MCF 10A (cell line): ENCODE results near the gene PFDN1. TPM values are rescaled to one million over a fixed set of nuclear protein-coding genes. Genes with fewer than 3 reads are reported as not detected.

Source experiments
- BruUV-seq: library from RNA; stranded (reverse); fragments of 400-500 nt; replicated peaks from 2 replicates; lab custom pipeline; 2021; lab: Mats Ljungman, UMichigan
- CTCF ChIA-PET: fragments of 300-600 bp; sonication (Branson Sonifier 250); formaldehyde crosslinking; extraction: SDS; loops from one replicate; lab custom pipeline; 2021; ENCODE audit warnings: antibody characterized with exemption, inconsistent platforms; lab: Yijun Ruan, JAX
- POLR2A ChIA-PET: fragments of 300-600, 350-650 bp; sonication (Branson Sonifier 250); formaldehyde crosslinking; extraction: SDS; loops from one replicate; lab custom pipeline; 2020; ENCODE audit warnings: antibody characterized with exemption, inconsistent platforms; lab: Yijun Ruan, JAX
- DNase-seq: peaks from one replicate; pipeline ENCODE4 v3.0.0-alpha.2; 2018; ENCODE audit not compliant: unreplicated experiment
- H3K27ac Mint-ChIP-seq: one replicate; pipeline ENCODE4 v1.8.0; 2022; ENCODE audit warnings: mild to moderate bottlenecking, low read depth, mixed read lengths; ENCODE audit not compliant: unreplicated experiment
- H3K27me3 Mint-ChIP-seq: one replicate; pipeline ENCODE4 v1.8.0; 2022; ENCODE audit warnings: mixed read lengths; ENCODE audit not compliant: insufficient read depth, unreplicated experiment
- H3K36me3 Mint-ChIP-seq: one replicate; pipeline ENCODE4 v1.8.0; 2022; ENCODE audit warnings: mild to moderate bottlenecking, moderate library complexity, mixed read lengths; ENCODE audit not compliant: insufficient read depth, unreplicated experiment
- H3K4me1 Mint-ChIP-seq: one replicate; pipeline ENCODE4 v1.8.0; 2022; ENCODE audit warnings: mixed read lengths; ENCODE audit not compliant: insufficient read depth, unreplicated experiment
- H3K4me3 Mint-ChIP-seq: one replicate; pipeline ENCODE4 v1.8.0; 2022; ENCODE audit warnings: mild to moderate bottlenecking, moderate library complexity, mixed read lengths; ENCODE audit not compliant: unreplicated experiment
- H3K9me3 Mint-ChIP-seq: one replicate; pipeline ENCODE4 v1.8.0; 2022; ENCODE audit warnings: mixed read lengths; ENCODE audit not compliant: unreplicated experiment
- intact Hi-C: fragments of 100-400 bp; cut with micrococcal nuclease; formaldehyde crosslinking; loops from 2 replicates; pipeline ENCODE4 v1.14.1; 2022
- total RNA-seq: library from RNA; stranded (reverse); gene quantifications from 2 replicates; pipeline ENCODE4 v1.2.3, GENCODE V29; 2022
- TF ChIP-seq, protein P1 (sequence below): fragments of 200-600 bp; IDR thresholded peaks from one replicate; pipeline ENCODE4 v1.8.0; 2022; ENCODE audit warnings: antibody characterized with exemption, mild to moderate bottlenecking; ENCODE audit not compliant: unreplicated experiment

Gene PFDN1
- total RNA-seq, 1 experiment from 2014 or later, result 94.7 TPM

DNA sequence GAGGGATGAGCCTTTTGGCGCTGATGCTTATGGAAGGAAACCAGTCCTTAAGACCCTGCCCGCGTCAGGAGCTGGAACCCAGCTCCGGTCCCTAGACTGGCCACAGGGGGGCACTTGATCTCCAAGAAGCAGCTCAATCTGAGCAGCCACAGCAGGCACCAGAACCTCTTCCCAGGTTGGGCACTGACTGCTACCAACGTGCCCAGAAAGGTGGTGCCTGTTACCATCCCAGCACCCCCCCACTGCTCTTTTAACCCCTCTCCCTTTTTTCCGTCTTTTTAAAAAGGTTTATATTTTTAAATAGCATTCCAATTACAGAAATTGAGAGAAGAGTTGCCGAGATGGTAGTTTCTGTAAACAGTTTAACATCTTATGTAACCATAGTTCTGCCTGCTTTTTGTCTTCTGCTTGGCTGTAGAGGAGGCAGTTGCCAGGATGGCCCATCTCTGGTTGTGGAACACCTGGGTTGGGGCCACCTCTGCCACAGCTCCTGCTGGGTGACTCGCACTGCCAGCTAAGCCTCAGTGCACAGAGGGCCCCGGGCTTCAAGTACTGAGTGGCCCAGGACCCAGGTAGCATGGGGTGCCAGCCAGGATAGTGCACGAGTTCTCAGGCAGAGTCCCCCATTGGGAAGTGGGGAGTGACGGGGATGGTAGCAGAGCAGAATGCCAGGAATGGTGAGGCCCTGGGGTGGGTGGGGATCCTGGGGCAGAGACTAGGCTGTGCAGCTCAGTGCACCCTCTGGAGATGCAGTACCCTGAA lies 62.8 kb downstream of the PFDN1 start:
- H3K27me3 Mint-ChIP-seq, result no peaks in the 10 kb centered on the region
- no peak overlapping the region for H3K4me3 Mint-ChIP-seq

DNA sequence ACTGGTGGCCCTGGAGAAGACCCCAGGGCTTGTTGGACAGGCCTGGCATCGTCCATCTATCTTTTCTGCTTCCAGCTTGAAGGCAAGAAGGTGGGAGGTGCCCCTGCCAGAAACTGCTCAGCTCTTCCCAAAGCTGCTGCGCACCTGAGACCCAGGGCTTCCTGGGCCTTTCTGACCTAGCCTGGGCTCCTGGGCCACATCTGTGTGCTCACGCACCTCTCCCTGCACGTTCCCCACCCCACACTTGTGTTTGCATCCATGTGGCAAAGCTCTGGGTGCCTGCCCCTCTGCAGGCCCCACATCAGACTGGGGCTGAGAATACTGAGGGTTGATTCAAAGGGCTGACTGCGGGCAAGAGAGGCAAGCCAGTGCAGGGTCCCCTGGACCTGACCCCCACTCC lies 63.4 kb downstream of the PFDN1 start:
- H3K27me3 Mint-ChIP-seq, result no peaks in the 10 kb centered on the region
- H3K36me3 Mint-ChIP-seq, result peaks cover 4% of the 10 kb centered on the region
- POLR2A ChIA-PET, result interaction anchor here (0.6 to 9.0 kb wide), 10 partner anchors 8 to 162 kb away, joined by 3 to 135 read pairs (median 7); partner anchors contain the start of genes ANKHD1, CYSTM1 and HBEGF
- H3K4me1 Mint-ChIP-seq, result peaks cover 39% of the 10 kb centered on the region
- TF ChIP-seq, protein P1, sequence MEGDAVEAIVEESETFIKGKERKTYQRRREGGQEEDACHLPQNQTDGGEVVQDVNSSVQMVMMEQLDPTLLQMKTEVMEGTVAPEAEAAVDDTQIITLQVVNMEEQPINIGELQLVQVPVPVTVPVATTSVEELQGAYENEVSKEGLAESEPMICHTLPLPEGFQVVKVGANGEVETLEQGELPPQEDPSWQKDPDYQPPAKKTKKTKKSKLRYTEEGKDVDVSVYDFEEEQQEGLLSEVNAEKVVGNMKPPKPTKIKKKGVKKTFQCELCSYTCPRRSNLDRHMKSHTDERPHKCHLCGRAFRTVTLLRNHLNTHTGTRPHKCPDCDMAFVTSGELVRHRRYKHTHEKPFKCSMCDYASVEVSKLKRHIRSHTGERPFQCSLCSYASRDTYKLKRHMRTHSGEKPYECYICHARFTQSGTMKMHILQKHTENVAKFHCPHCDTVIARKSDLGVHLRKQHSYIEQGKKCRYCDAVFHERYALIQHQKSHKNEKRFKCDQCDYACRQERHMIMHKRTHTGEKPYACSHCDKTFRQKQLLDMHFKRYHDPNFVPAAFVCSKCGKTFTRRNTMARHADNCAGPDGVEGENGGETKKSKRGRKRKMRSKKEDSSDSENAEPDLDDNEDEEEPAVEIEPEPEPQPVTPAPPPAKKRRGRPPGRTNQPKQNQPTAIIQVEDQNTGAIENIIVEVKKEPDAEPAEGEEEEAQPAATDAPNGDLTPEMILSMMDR, result no peak
- no peak overlapping the region for H3K4me3 Mint-ChIP-seq
- CTCF ChIA-PET, result interaction anchor here (0.6 to 42.5 kb wide), 18 partner anchors 9 to 184 kb away, joined by 3 to 1450 read pairs (median 3); partner anchors contain the start of genes HBEGF and SLC4A9
- intact Hi-C loops, result no loop called here
- no peak overlapping the region for H3K27ac Mint-ChIP-seq
- DNase-seq, result no peak
- H3K9me3 Mint-ChIP-seq, result no peaks in the 10 kb centered on the region
- no TSS peak for BruUV-seq

More for the DNA sequence above, 62.8 kb downstream of the PFDN1 start:
- TF ChIP-seq, protein P1, result peak; percentile 77
- Mint-ChIP-seq H3K27ac (no peak overlapping the region), H3K4me1 (peaks cover 44% of the 10 kb centered on the region), H3K9me3 (no peaks in the 10 kb centered on the region), H3K36me3 (peaks cover 11% of the 10 kb centered on the region)
- intact Hi-C loops, result loop anchor here (2.0 to 10.0 kb wide), 5 partner anchors 62 to 482 kb away; partner anchors contain the start of genes CYSTM1, EIF4EBP3 and PFDN1
- no TSS peak for BruUV-seq
- DNase-seq, result peak; percentile 74
- CTCF ChIA-PET, result interaction anchor here (0.6 to 42.5 kb wide), 23 partner anchors 10 to 682 kb away, joined by 3 to 1450 read pairs (median 3); partner anchors contain the start of genes HBEGF and SLC4A9
- POLR2A ChIA-PET, result interaction anchor here (0.6 to 9.0 kb wide), 12 partner anchors 8 to 161 kb away, joined by 3 to 135 read pairs (median 6); partner anchors contain the start of genes ANKHD1, CYSTM1 and HBEGF

DNA sequence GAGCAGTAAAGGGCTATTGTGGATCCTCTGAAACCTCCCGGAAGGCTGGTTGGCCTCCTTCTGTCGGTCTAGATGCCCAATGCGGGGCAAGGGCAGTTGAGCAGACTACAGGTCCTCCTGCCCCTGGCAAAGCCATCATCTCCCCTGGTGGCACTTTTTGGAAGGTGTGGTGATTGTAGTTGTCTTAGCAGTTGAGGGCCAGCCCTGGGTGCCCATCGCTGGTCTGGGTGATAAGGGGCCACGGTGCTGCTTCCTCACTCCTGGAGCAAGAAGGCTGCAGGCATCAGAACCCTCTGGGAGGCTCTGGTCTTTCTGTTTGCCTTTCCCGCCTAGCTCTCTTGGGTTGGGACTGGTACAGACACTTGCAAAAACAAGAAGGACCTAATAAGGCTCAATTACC lies 64.1 kb downstream of the PFDN1 start:
- Mint-ChIP-seq H3K4me3 (no peak overlapping the region), H3K36me3 (no peaks in the 10 kb centered on the region), H3K27ac (no peak overlapping the region), H3K4me1 (peaks cover 35% of the 10 kb centered on the region), H3K27me3 (no peaks in the 10 kb centered on the region), H3K9me3 (no peaks in the 10 kb centered on the region)
- DNase-seq, result no peak
- TF ChIP-seq, protein P1, result no peak
- CTCF ChIA-PET, result interaction anchor here (0.6 to 42.5 kb wide), 8 partner anchors 9 to 163 kb away, joined by 3 to 1450 read pairs (median 6); partner anchors contain the start of genes HBEGF and SLC4A9
- POLR2A ChIA-PET, result interaction anchor here (1.5 to 9.0 kb wide), 5 partner anchors 62 to 163 kb away, joined by 7 to 135 read pairs (median 12); partner anchors contain the start of genes ANKHD1, CYSTM1 and HBEGF
- BruUV-seq, result no TSS peak
- intact Hi-C loops, result no loop called here
